Activated CD4-positive, alpha-beta memory T cell treated with anti-CD3 and anti-CD28 coated beads, Interleukin-2, amount 10 ng/mL, durations not matched to agents 7 days and 5 days (primary cell): ENCODE results near the gene ARMS2. TPM values are rescaled to one million over a fixed set of nuclear protein-coding genes. Genes with fewer than 3 reads are reported as not detected.

ENCODE experiments used
- CTCF ChIA-PET: fragments of 350-600 bp; sonication (Branson Sonifier 250); formaldehyde crosslinking; loops from one replicate; lab custom pipeline; 2021; ENCODE audit warnings: antibody characterized with exemption, inconsistent platforms; lab: Charles Lee
- POLR2A ChIA-PET: fragments of 350-600 bp; sonication (Branson Sonifier 250); formaldehyde crosslinking; loops from one replicate; lab custom pipeline; 2021; ENCODE audit warnings: antibody characterized with exemption; lab: Charles Lee
- DNase-seq: peaks from one replicate; pipeline ENCODE4 v3.0.0-alpha.2; 2020
- H3K27ac Mint-ChIP-seq: one replicate; pipeline ENCODE4 v1.8.0; 2021; ENCODE audit warnings: mild to moderate bottlenecking, mixed read lengths
- H3K27me3 Mint-ChIP-seq: one replicate; pipeline ENCODE4 v1.8.0; 2021; ENCODE audit warnings: mixed read lengths
- H3K36me3 Mint-ChIP-seq: one replicate; pipeline ENCODE4 v1.8.0; 2021; ENCODE audit warnings: low read depth, mixed read lengths
- H3K4me1 Mint-ChIP-seq: one replicate; pipeline ENCODE4 v1.8.0; 2021; ENCODE audit warnings: mixed read lengths
- H3K4me3 Mint-ChIP-seq: one replicate; pipeline ENCODE4 v1.8.0; 2021; ENCODE audit warnings: mild to moderate bottlenecking, mixed read lengths
- H3K9me3 Mint-ChIP-seq: one replicate; pipeline ENCODE4 v1.8.0; 2021; ENCODE audit warnings: mixed read lengths
- total RNA-seq, 2 experiments: library from RNA; stranded (reverse); gene quantifications; one replicate each; pipeline ENCODE4 v1.2.3, GENCODE V29; 2021

The ARMS2 gene
- total RNA-seq, 2 experiments from 2014 or later: not detected

GRCh38 chr10:122426829-122427228, 27.6 kb upstream of the ARMS2 start:
- no peaks in the 10 kb centered on the region for H3K27me3 Mint-ChIP-seq
- H3K27ac Mint-ChIP-seq: no peak overlapping the region
- CTCF ChIA-PET: no interaction called here
- no peaks in the 10 kb centered on the region for H3K36me3 Mint-ChIP-seq
- no peaks in the 10 kb centered on the region for H3K9me3 Mint-ChIP-seq
- H3K4me1 Mint-ChIP-seq: peaks cover 13% of the 10 kb centered on the region
- POLR2A ChIA-PET: no interaction called here
- no peak for DNase-seq
- H3K4me3 Mint-ChIP-seq: no peak overlapping the region

GRCh38 chr10:122427280-122427679, 27.2 kb upstream of the ARMS2 start:
- DNase-seq: no peak
- H3K9me3 Mint-ChIP-seq: no peaks in the 10 kb centered on the region
- POLR2A ChIA-PET: no interaction called here
- no peak overlapping the region for H3K4me3 Mint-ChIP-seq
- H3K4me1 Mint-ChIP-seq: peaks cover 9% of the 10 kb centered on the region
- CTCF ChIA-PET: no interaction called here
- no peaks in the 10 kb centered on the region for H3K36me3 Mint-ChIP-seq
- no peaks in the 10 kb centered on the region for H3K27me3 Mint-ChIP-seq
- no peak overlapping the region for H3K27ac Mint-ChIP-seq

- no peak for DNase-seq
- H3K36me3 Mint-ChIP-seq: no peaks in the 10 kb centered on the region
Observed at GRCh38 chr10:122435212-122435827, 19.1 kb upstream of the ARMS2 start.

GRCh38 chr10:122441961-122442360, 12.5 kb upstream of the ARMS2 start:
- Mint-ChIP-seq H3K9me3 (no peaks in the 10 kb centered on the region), H3K4me3 (no peak overlapping the region), H3K36me3 (no peaks in the 10 kb centered on the region), H3K4me1 (no peaks in the 10 kb centered on the region), H3K27me3 (peaks cover 5% of the 10 kb centered on the region), H3K27ac (no peak overlapping the region)
- no peak for DNase-seq
- ChIA-PET POLR2A (no interaction called here), CTCF (interaction anchor here (1.2 kb wide), 1 partner anchor 124 kb away, joined by 3 read pairs; no protein-coding TSS in a partner anchor)

More at GRCh38 chr10:122435212-122435827, 19.1 kb upstream of the ARMS2 start:
- no peak overlapping the region for H3K27ac Mint-ChIP-seq
- no peaks in the 10 kb centered on the region for H3K27me3 Mint-ChIP-seq
- no peaks in the 10 kb centered on the region for H3K9me3 Mint-ChIP-seq
- no peak overlapping the region for H3K4me3 Mint-ChIP-seq
- ChIA-PET POLR2A (interaction anchor here (1.2 kb wide), 1 partner anchor 15 kb away, joined by 3 read pairs; no protein-coding TSS in a partner anchor), CTCF (interaction anchor here (0.7 to 5.7 kb wide), 20 partner anchors 11 to 293 kb away, joined by 3 to 87 read pairs (median 4); partner anchors contain the start of gene PLEKHA1)
- H3K4me1 Mint-ChIP-seq: no peaks in the 10 kb centered on the region

DNA sequence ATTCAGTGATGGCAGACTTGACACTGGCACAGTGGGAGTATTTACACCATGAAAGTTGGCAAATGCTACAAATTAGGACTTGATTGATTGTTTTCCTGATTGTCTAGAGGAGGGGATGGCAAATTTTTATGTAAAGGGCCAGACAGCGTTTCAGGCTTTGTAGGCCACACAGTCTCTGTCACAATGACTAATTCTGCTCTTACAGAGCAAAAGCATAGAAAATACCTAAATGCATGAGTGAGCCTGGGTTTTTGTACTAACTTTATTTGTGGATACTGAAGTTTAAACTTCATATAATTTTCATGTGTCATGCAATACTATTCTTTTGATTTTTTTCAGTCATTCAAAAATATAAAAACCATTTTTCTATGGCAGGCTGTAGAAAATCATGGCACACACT, 9.0 kb upstream of the ARMS2 start:
- DNase-seq: no peak
- POLR2A ChIA-PET: no interaction called here
- H3K4me3 Mint-ChIP-seq: no peak overlapping the region
- no peaks in the 10 kb centered on the region for H3K4me1 Mint-ChIP-seq
- no peaks in the 10 kb centered on the region for H3K36me3 Mint-ChIP-seq
- peaks cover 14% of the 10 kb centered on the region for H3K27me3 Mint-ChIP-seq
- CTCF ChIA-PET: no interaction called here
- H3K9me3 Mint-ChIP-seq: no peaks in the 10 kb centered on the region
- H3K27ac Mint-ChIP-seq: no peak overlapping the region

GRCh38 chr10:122445904-122446303, 8.5 kb upstream of the ARMS2 start:
- peaks cover 16% of the 10 kb centered on the region for H3K27me3 Mint-ChIP-seq
- CTCF ChIA-PET: interaction anchor here (1.2 kb wide), 1 partner anchor 120 kb away, joined by 5 read pairs; no protein-coding TSS in a partner anchor
- no peaks in the 10 kb centered on the region for H3K9me3 Mint-ChIP-seq
- no peaks in the 10 kb centered on the region for H3K4me1 Mint-ChIP-seq
- no peak for DNase-seq
- no peak overlapping the region for H3K27ac Mint-ChIP-seq
- POLR2A ChIA-PET: no interaction called here
- H3K4me3 Mint-ChIP-seq: no peak overlapping the region
- no peaks in the 10 kb centered on the region for H3K36me3 Mint-ChIP-seq

DNA sequence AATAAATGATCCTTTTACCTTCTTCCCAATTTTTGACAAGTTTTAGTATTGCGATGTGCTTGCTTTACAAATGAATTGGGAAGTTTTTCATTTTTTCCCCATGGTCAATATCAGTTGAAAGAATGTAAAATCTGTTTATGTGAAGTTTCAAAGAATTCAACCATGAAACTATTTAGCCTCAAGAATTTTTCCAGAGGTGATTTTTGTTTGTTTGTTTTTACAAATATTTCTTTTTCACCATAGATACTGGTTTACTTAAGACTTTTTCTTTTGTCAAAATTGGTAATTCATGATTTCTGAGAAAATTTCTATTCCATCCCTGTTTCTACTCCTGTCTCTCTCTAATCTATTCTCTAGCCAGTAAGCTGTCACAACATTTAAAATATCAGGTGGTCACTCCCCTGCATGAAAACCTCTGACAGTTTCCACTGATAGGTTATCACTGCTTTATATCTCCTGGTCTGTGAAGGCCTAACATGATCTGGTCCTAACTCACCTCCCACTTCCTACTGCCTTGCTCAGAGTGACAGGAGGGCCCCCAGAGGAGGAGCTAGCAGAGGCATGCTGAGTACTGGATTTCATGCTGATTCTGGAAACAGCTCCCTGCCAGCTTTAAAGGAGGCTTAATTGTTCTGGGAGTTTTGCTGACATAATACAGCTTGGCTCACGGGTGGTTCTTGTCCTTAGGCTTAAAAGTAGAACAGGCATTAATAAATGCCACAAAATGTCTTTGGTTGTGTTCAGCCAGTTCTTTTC, 7.6 kb upstream of the ARMS2 start:
- H3K4me1 Mint-ChIP-seq: no peaks in the 10 kb centered on the region
- H3K4me3 Mint-ChIP-seq: no peak overlapping the region
- peaks cover 16% of the 10 kb centered on the region for H3K27me3 Mint-ChIP-seq
- no peak for DNase-seq
- ChIA-PET POLR2A (no interaction called here), CTCF (interaction anchor here (1.2 kb wide), 1 partner anchor 119 kb away, joined by 5 read pairs; no protein-coding TSS in a partner anchor)
- H3K27ac Mint-ChIP-seq: no peak overlapping the region
- H3K36me3 Mint-ChIP-seq: no peaks in the 10 kb centered on the region
- no peaks in the 10 kb centered on the region for H3K9me3 Mint-ChIP-seq

- Mint-ChIP-seq H3K9me3 (no peaks in the 10 kb centered on the region), H3K4me1 (no peaks in the 10 kb centered on the region), H3K36me3 (no peaks in the 10 kb centered on the region), H3K27ac (no peak overlapping the region), H3K4me3 (no peak overlapping the region), H3K27me3 (peaks cover 16% of the 10 kb centered on the region)
- ChIA-PET CTCF (no interaction called here), POLR2A (no interaction called here)
- no peak for DNase-seq
Observed at GRCh38 chr10:122448600-122448999, 5.9 kb upstream of the ARMS2 start.

DNA sequence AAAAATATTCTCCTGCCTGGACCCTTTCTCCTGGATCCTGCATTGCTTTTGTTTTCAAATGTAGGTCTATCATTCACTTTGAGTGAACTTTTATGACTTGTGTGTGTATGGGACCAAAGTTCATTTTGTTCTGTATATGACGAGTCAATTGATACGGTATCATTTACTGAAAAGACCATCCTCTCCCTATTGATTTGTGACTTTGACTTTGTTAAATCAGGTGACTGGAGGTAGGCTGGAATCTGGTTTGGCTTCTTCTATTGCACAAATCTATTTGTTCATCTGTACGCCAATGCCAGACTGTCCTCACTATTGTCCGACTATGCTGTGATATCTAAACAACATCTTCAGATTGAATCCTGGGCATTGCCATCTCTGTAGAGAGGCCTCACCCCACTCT, 5.3 kb upstream of the ARMS2 start:
- CTCF ChIA-PET: no interaction called here
- no peaks in the 10 kb centered on the region for H3K4me1 Mint-ChIP-seq
- no peak overlapping the region for H3K27ac Mint-ChIP-seq
- H3K36me3 Mint-ChIP-seq: no peaks in the 10 kb centered on the region
- POLR2A ChIA-PET: no interaction called here
- H3K9me3 Mint-ChIP-seq: no peaks in the 10 kb centered on the region
- no peak overlapping the region for H3K4me3 Mint-ChIP-seq
- peaks cover 16% of the 10 kb centered on the region for H3K27me3 Mint-ChIP-seq
- no peak for DNase-seq

GRCh38 chr10:122450353-122450990, 4.0 kb upstream of the ARMS2 start:
- H3K9me3 Mint-ChIP-seq: no peaks in the 10 kb centered on the region
- H3K27ac Mint-ChIP-seq: no peak overlapping the region
- H3K27me3 Mint-ChIP-seq: peaks cover 11% of the 10 kb centered on the region
- no peak overlapping the region for H3K4me3 Mint-ChIP-seq
- CTCF ChIA-PET: no interaction called here
- no peaks in the 10 kb centered on the region for H3K36me3 Mint-ChIP-seq
- POLR2A ChIA-PET: no interaction called here
- DNase-seq: no peak
- no peaks in the 10 kb centered on the region for H3K4me1 Mint-ChIP-seq

DNA sequence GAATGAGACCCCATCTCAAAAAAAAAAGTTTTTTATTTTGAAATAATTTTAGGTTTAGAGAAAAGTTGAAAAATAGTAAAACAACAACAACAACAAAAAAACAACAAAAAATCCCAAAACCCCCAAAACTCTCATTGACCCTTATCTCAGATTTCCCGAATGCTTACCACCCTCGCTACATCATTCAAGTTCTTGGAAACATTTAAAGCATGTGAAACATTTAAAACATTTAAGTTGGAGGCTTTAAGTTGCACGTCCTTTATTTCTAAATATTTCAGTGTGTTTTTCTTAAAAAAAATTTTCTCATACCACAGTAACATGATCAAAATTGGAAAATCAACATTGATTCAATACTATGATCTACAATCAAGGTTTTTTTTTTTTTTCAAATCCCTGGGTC, 382 bp upstream of the ARMS2 start:
- DNase-seq: no peak
- Mint-ChIP-seq H3K27me3 (peaks cover 29% of the 10 kb centered on the region), H3K9me3 (no peaks in the 10 kb centered on the region), H3K36me3 (no peaks in the 10 kb centered on the region), H3K4me3 (no peak overlapping the region), H3K27ac (no peak overlapping the region), H3K4me1 (no peaks in the 10 kb centered on the region)
- POLR2A ChIA-PET: no interaction called here
- CTCF ChIA-PET: interaction anchor here (0.7 kb wide), 1 partner anchor 112 kb away, joined by 3 read pairs; no protein-coding TSS in a partner anchor

GRCh38 chr10:122455376-122456079, 1.1 kb downstream of the ARMS2 start:
- Mint-ChIP-seq H3K36me3 (no peaks in the 10 kb centered on the region), H3K4me3 (no peak overlapping the region), H3K4me1 (no peaks in the 10 kb centered on the region), H3K27ac (no peak overlapping the region), H3K27me3 (peaks cover 34% of the 10 kb centered on the region), H3K9me3 (no peaks in the 10 kb centered on the region)
- CTCF ChIA-PET: interaction anchor here (1.4 kb wide), 1 partner anchor 113 kb away, joined by 3 read pairs; no protein-coding TSS in a partner anchor
- DNase-seq: no peak
- POLR2A ChIA-PET: no interaction called here

DNA sequence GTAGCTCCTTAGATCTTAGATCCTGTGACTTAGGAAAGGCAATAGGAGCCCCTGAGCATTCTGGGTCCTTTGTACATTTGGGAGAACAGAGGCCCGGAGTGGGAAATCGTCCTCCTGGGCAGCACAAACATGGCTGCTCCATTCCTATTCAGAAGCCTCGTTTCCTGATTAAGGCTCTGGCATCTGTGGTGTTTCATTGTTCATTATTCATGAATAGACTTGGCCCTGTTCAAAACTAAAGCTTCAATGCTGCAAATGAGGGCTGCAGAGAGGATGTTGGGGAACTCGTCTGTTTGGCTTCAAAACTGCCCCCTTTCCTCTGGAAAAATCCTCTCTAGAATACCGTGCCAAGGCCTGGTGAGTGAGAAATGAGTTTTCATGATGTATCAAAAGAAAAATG, 3.5 kb downstream of the ARMS2 start:
- no peak overlapping the region for H3K27ac Mint-ChIP-seq
- peaks cover 43% of the 10 kb centered on the region for H3K27me3 Mint-ChIP-seq
- ChIA-PET CTCF (no interaction called here), POLR2A (no interaction called here)
- no peaks in the 10 kb centered on the region for H3K9me3 Mint-ChIP-seq
- DNase-seq: no peak
- peaks cover 6% of the 10 kb centered on the region for H3K4me1 Mint-ChIP-seq
- H3K36me3 Mint-ChIP-seq: no peaks in the 10 kb centered on the region
- H3K4me3 Mint-ChIP-seq: no peak overlapping the region
